WTC11 (cell line): ENCODE data around the gene LACTBL1.

ENCODE experiments used
- EMX1 ChIP-seq: fragments of 250-450 bp; sonication (Bioruptor Pico); IDR thresholded peaks from 2 replicates; pipeline ENCODE4 v1.8.0; 2021; ENCODE audit warnings: mild to moderate bottlenecking
- NFYB ChIP-seq: sonication (generic); formaldehyde crosslinking; conservative IDR thresholded peaks from 2 replicates; pipeline ENCODE4 v1.8.0; 2022; ENCODE audit warnings: low read depth, missing genetic modification reagents
- RELA ChIP-seq: sonication (generic); formaldehyde crosslinking; IDR thresholded peaks from 2 replicates; pipeline ENCODE4 v1.8.1; 2022; ENCODE audit warnings: missing genetic modification reagents, mild to moderate bottlenecking, borderline replicate concordance
- TF ChIP-seq, protein P1 (sequence below): fragments of 200-600 bp; IDR thresholded peaks from 2 replicates; pipeline ENCODE4 v1.8.0; 2022; ENCODE audit warnings: antibody characterized with exemption
- TF ChIP-seq, protein P2 (sequence below): sonication (generic); formaldehyde crosslinking; IDR thresholded peaks from 2 replicates; pipeline ENCODE4 v1.8.0; 2022; ENCODE audit warnings: mild to moderate bottlenecking, missing genetic modification reagents
- TF ChIP-seq, protein P3 (sequence below): sonication (generic); formaldehyde crosslinking; IDR thresholded peaks from 2 replicates; pipeline ENCODE4 v1.8.1; 2023; ENCODE audit warnings: mild to moderate bottlenecking, missing genetic modification reagents, moderate library complexity
- TF ChIP-seq, protein P4 (sequence below): sonication (generic); formaldehyde crosslinking; IDR thresholded peaks from 2 replicates; pipeline ENCODE4 v1.8.0; 2022; ENCODE audit warnings: mild to moderate bottlenecking, missing genetic modification reagents

DNA sequence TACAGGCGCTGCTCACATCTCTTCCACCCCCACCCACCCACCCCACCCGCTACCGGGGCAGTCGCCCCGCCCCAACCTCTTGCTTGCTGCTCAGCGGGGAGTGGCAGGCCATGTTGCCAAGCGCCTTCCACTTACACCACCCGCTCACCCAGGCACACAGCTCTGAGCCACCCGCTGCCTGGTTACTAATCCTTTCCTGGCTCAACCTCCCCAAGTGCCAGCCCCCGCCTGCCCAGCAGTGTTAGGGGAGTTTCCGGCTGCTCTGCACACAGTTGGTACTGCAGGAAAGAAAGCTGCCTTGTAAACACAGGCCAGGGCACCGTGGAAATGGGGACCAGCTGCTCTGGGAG, 56.2 kb downstream of the LACTBL1 start:
- TF ChIP-seq, protein P1, sequence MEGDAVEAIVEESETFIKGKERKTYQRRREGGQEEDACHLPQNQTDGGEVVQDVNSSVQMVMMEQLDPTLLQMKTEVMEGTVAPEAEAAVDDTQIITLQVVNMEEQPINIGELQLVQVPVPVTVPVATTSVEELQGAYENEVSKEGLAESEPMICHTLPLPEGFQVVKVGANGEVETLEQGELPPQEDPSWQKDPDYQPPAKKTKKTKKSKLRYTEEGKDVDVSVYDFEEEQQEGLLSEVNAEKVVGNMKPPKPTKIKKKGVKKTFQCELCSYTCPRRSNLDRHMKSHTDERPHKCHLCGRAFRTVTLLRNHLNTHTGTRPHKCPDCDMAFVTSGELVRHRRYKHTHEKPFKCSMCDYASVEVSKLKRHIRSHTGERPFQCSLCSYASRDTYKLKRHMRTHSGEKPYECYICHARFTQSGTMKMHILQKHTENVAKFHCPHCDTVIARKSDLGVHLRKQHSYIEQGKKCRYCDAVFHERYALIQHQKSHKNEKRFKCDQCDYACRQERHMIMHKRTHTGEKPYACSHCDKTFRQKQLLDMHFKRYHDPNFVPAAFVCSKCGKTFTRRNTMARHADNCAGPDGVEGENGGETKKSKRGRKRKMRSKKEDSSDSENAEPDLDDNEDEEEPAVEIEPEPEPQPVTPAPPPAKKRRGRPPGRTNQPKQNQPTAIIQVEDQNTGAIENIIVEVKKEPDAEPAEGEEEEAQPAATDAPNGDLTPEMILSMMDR: no peak
- TF ChIP-seq, protein P2, sequence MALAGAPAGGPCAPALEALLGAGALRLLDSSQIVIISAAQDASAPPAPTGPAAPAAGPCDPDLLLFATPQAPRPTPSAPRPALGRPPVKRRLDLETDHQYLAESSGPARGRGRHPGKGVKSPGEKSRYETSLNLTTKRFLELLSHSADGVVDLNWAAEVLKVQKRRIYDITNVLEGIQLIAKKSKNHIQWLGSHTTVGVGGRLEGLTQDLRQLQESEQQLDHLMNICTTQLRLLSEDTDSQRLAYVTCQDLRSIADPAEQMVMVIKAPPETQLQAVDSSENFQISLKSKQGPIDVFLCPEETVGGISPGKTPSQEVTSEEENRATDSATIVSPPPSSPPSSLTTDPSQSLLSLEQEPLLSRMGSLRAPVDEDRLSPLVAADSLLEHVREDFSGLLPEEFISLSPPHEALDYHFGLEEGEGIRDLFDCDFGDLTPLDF (CRISPR knock-in tag): no peak
- no peak for TF ChIP-seq RELA (CRISPR knock-in tag)
- TF ChIP-seq, protein P3, sequence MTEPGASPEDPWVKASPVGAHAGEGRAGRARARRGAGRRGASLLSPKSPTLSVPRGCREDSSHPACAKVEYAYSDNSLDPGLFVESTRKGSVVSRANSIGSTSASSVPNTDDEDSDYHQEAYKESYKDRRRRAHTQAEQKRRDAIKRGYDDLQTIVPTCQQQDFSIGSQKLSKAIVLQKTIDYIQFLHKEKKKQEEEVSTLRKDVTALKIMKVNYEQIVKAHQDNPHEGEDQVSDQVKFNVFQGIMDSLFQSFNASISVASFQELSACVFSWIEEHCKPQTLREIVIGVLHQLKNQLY (CRISPR knock-in tag): no peak
- no peak for TF ChIP-seq EMX1 (CRISPR knock-in tag)
- TF ChIP-seq, protein P4, sequence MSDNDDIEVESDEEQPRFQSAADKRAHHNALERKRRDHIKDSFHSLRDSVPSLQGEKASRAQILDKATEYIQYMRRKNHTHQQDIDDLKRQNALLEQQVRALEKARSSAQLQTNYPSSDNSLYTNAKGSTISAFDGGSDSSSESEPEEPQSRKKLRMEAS (CRISPR knock-in tag): no peak
- TF ChIP-seq NFYB (CRISPR knock-in tag): no peak
